Sigmoid colon (tissue), 4 donors: Measurements from ENCODE around the gene C19orf12.

ENCODE experiments used
- CTCF ChIP-seq, 4 experiments: fragments of 450-650 bp in 3 of 4; fragments of 200-600 bp in 1 of 4; IDR thresholded peaks; one replicate each; pipeline ENCODE4 v1.5.1; 2016 to 2019; ENCODE audit warnings: antibody characterized with exemption in 4 of 4, mild to moderate bottlenecking in 3 of 4, moderate library complexity in 2 of 4
- EP300 ChIP-seq, 4 donors: sonication (generic); formaldehyde crosslinking; IDR thresholded peaks; one replicate each; pipeline ENCODE4 v1.6.1; 2017; ENCODE audit warnings: antibody characterized with exemption in 4 of 4
- POLR2A ChIP-seq, 2 donors: fragments of 450-650 bp; IDR thresholded peaks; one replicate each; pipeline ENCODE4 v1.6.1; 2016; ENCODE audit warnings: antibody characterized with exemption in 2 of 2, mild to moderate bottlenecking in 2 of 2, moderate library complexity in 2 of 2
- POLR2AphosphoS5 ChIP-seq, 4 donors: sonication (generic); formaldehyde crosslinking; IDR thresholded peaks; one replicate each; pipeline ENCODE4 v1.6.1; 2017; ENCODE audit warnings: antibody characterized with exemption in 4 of 4

- TF ChIP-seq EP300 (IDR thresholded peaks at IDR 0.05) (no peak), CTCF (IDR thresholded peaks at IDR 0.05) (no peak), POLR2A (IDR thresholded peaks at IDR 0.05) (no peak), POLR2AphosphoS5 (IDR thresholded peaks at IDR 0.05) (no peak)
Measured at GRCh38 chr19:29714371-29714952, 599 bp downstream of the C19orf12 start.
